Ovary (tissue), 9 donors: ENCODE measurements around the gene BLOC1S3. TPM values are rescaled to one million over a fixed set of nuclear protein-coding genes. Genes with fewer than 3 reads are reported as not detected.

Source experiments
- DNase-seq, 5 donors: peaks; one replicate each; pipeline ENCODE4 v3.0.0-alpha.2; 2019 to 2020
- H3K27ac ChIP-seq, 2 donors: fragments of 200-600 bp; one replicate each; pipeline versions ENCODE4 v1.5.1 to v1.8.0; 2019 to 2022
- H3K27me3 ChIP-seq: fragments of 200-600 bp; one replicate; pipeline ENCODE4 v1.8.0; 2022
- H3K36me3 ChIP-seq: fragments of 200-600 bp; sonication (generic); one replicate; pipeline ENCODE4 v1.5.1; 2019
- H3K4me1 ChIP-seq: one replicate; pipeline ENCODE4 v1.8.1; 2013; ENCODE audit warnings: mild to moderate bottlenecking, moderate library complexity; ENCODE audit not compliant: insufficient read depth
- H3K4me3 ChIP-seq: fragments of 200-600 bp; sonication (generic); one replicate; pipeline ENCODE4 v1.5.1; 2017
- H3K9me3 ChIP-seq, 2 donors: fragments of 200-600 bp in 1 of 2; sonication (generic) in 1 of 2; one replicate each; pipeline versions ENCODE4 v1.5.1 to v1.8.1; 2013 to 2019; ENCODE audit warnings: mild to moderate bottlenecking in 1 of 2, moderate library complexity in 1 of 2
- EP300 ChIP-seq: sonication (generic); formaldehyde crosslinking; IDR thresholded peaks from one replicate; pipeline ENCODE4 v1.6.1; 2017; ENCODE audit warnings: antibody characterized with exemption
- POLR2A ChIP-seq: fragments of 450-650 bp; IDR thresholded peaks from one replicate; pipeline ENCODE4 v1.6.1; 2017; ENCODE audit warnings: antibody characterized with exemption, mild to moderate bottlenecking, moderate library complexity
- WGBS, 3 donors: extraction: QIAGEN DNeasy Blood & Tissue Kit in 1 of 3; methylation state at CpG; one replicate each; pipeline versions ENCODE4 v1.1.5 to v1.1.7; 2013 to 2017; 5-methylcytosine and 5-hydroxymethylcytosine counted together
- intact Hi-C, 4 donors: fragments of 100-400 bp; cut with DNase I; formaldehyde crosslinking; loops; one replicate each; pipeline versions ENCODE4 v1.11.0 to v1.15.1; 2022 to 2023
- polyA plus RNA-seq, 2 donors: library from polyadenylated mRNA; stranded (reverse); fragments of 200-250 nt in 1 of 2; fragments of 350-450 nt in 1 of 2; fragmentation: Illumina TruSeq in 1 of 2; extraction: RNeasy Lipid Tissue Mini Kit (QIAGEN cat#74804) in 1 of 2; gene quantifications; one replicate each; pipeline ENCODE4 v1.2.3, GENCODE V29; 2013 to 2014
- total RNA-seq, 7 donors: library from RNA; depleted of rRNA in 2 of 7; stranded (reverse); fragments of >200 nt in 2 of 7; fragmentation: NEBNext Ultra II Directional in 3 of 7; extraction: Animal tissue kit (Norgen Biotek cat#: 25700) in 3 of 7; gene quantifications; one replicate each; pipeline versions ENCODE4 v1.1.0 to v1.2.4, GENCODE V29; 2016 to 2023
- TF ChIP-seq, protein P1 (sequence below), 3 donors: fragments of 450-650 bp in 2 of 3; fragments of 200-600 bp in 1 of 3; IDR thresholded peaks; one replicate each; pipeline versions ENCODE4 v1.5.1 to v1.8.0; 2016 to 2022; ENCODE audit warnings: antibody characterized with exemption in 3 of 3, mild to moderate bottlenecking in 1 of 3
- donor health status: DM: no; HTN: no; CAD: no; lungs with moderate emphysema.
- donor health status: DM: no; HTN: no; CAD: no.
- donor health status: Bipolar disorder and iron deficiency.
- donor health status: DM: yes; HTN: yes; CAD: no.
- donor health status: DM: no; HTN: no; CAD: no.
- donor health status: DM: yes; HTN: yes; CAD: no.

Gene BLOC1S3
- total and polyA plus RNA-seq, 9 donors: 4.1 to 12.6 (median 11.3) TPM

DNA sequence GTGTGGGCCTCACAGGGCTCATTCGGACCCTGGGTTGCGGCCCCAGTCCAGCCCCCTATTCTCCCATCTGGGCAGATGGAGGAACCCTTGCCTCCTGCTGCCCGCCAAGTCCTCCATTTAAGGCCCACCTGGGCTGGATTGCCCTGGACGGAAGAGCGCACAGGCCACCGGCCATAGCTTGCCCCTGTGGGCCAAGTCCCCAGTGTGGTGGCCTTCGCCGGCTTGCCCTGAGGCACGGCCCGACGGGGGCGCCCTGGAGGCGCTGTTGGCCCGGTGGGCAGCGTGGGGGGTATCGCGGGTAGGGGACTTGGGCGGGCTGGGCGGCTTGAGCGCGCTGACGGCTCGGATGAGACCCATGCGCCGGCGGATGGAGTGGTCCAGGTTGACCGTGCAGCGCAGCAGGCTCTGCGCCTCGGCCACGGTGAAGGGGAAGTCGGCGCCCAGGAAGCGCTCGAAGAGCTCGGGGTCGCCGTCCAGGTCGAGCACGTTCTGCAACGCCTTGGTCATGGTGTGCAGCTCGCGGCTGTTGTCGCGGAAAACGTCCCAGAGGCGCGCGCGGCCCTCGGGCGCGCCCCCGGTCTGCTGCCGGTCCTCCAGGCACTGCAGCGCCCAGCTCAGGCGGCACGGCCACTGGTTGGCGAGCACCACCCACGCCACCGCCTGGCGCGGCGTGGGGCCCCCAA, 26.6 kb upstream of the BLOC1S3 start:
- Histone ChIP-seq H3K36me3 (no peaks in the 10 kb centered on the region), H3K27me3 (no peaks in the 10 kb centered on the region), H3K9me3 (no peaks in the 10 kb centered on the region), H3K4me3 (peak overlapping the region; percentile 11), H3K4me1 (peaks cover 19% of the 10 kb centered on the region), H3K27ac (no peak overlapping the region)
- TF ChIP-seq, protein P1, sequence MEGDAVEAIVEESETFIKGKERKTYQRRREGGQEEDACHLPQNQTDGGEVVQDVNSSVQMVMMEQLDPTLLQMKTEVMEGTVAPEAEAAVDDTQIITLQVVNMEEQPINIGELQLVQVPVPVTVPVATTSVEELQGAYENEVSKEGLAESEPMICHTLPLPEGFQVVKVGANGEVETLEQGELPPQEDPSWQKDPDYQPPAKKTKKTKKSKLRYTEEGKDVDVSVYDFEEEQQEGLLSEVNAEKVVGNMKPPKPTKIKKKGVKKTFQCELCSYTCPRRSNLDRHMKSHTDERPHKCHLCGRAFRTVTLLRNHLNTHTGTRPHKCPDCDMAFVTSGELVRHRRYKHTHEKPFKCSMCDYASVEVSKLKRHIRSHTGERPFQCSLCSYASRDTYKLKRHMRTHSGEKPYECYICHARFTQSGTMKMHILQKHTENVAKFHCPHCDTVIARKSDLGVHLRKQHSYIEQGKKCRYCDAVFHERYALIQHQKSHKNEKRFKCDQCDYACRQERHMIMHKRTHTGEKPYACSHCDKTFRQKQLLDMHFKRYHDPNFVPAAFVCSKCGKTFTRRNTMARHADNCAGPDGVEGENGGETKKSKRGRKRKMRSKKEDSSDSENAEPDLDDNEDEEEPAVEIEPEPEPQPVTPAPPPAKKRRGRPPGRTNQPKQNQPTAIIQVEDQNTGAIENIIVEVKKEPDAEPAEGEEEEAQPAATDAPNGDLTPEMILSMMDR (IDR thresholded peaks at IDR 0.05): no peak
- TF ChIP-seq POLR2A (no peak), EP300 (no peak)
- intact Hi-C loops: no loop called here
- WGBS, 3 donors: 10 to 19% (median 13%) methylated on average over 24 to 64 of the region's 64 CpGs
- DNase-seq: no peak

DNA sequence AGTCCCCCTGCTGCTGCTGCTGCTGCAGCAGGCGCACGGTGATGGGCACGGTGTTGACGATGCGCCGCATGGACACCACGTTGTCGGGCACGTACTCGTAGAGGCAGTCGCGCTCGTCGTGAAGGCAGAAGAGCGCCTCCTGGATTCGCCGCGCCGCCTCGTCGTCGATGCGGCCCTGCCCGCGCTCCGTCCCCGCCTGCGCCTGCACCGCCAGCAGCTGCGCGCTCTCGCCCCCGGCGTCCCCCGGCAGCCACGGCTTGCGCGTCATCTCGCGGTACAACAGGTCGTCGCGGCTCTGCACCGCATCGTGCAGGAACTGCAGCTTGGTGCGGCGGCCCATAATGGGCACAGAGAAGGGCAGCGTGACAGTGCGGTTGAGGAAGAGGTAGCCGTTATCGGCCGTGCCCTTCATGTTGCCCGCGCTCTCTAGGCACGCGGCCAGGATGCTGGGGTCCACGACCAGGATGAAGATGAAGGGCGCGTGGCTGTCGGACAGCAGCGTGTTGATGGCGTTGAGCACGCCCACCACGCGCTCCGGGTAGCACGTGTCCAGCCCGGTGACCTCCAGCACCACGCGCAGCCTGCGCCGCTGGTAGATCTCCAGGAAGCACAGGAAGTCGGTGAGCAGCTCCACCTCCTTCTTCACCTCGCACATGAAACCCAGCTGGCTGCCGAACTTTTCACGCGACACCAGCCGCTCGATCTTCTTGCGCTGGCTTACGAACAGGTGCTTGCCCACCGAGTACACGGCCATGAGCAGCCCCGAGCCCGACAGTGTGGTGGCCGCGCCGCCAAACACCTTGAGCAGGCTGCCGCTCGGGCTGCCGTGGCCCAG, 25.9 kb upstream of the BLOC1S3 start:
- WGBS, 3 donors: 0 to 7% (median 1%) methylated on average over 15 to 91 of the region's 91 CpGs
- intact Hi-C loops: no loop called here

DNA sequence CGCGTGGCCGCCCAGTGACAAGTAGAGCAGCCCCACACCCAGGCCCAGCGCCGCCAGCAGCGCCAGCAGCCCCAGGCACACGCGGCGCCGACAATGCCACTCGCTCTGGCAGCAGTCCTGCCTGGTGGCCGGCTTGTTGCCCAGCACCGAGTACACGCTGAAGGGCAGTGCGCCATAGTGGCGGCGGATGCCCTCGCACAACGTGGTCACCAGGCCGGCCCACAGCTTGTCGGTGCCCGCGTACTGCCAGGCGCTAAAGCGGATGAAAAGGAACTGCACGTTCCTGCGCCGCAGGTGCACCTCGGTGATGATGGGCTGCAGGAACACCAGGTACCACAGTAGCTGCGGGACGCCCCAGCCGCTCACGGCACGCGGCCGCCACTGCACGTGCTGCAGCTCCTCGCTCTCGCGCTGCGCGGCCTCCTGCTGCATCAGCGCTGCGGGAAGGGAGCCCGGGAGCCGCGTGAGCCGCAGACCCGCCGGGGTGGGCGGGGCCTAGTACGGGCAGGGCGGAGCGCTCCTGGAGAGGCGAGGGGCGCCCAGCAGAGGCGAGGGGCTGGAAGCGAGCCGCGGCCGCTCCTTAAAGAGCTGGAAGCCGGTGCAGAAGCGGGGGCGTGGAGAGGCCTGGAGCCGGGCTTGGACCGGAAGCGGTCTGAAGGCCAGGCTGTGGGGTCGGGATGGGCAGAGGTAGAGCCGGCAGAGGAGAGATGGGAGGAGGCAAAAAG, 25.1 kb upstream of the BLOC1S3 start:
- TF ChIP-seq POLR2A (no peak), EP300 (no peak)
- TF ChIP-seq, protein P1 (IDR thresholded peaks at IDR 0.05): no peak
- Histone ChIP-seq H3K27ac (no peak overlapping the region), H3K4me1 (peaks cover 19% of the 10 kb centered on the region), H3K27me3 (no peaks in the 10 kb centered on the region), H3K36me3 (no peaks in the 10 kb centered on the region), H3K9me3 (no peaks in the 10 kb centered on the region), H3K4me3 (peak overlapping the region; percentile 16)
- intact Hi-C loops: no loop called here
- peak; percentile 51 to 78 (median 62) for DNase-seq
- 1% methylated on average over 67 to 69 of the region's 69 CpGs for WGBS, 3 donors

More for the DNA sequence above, 25.9 kb upstream of the BLOC1S3 start:
- DNase-seq: peak; percentile 48 to 75 (median 67)
- Histone ChIP-seq H3K9me3 (no peaks in the 10 kb centered on the region), H3K27ac (no peak overlapping the region), H3K4me3 (peak overlapping the region; percentile 11), H3K36me3 (no peaks in the 10 kb centered on the region), H3K27me3 (no peaks in the 10 kb centered on the region), H3K4me1 (peaks cover 19% of the 10 kb centered on the region)
- TF ChIP-seq, protein P1 (IDR thresholded peaks at IDR 0.05): no peak
- no peak for TF ChIP-seq EP300
- no peak for TF ChIP-seq POLR2A

DNA sequence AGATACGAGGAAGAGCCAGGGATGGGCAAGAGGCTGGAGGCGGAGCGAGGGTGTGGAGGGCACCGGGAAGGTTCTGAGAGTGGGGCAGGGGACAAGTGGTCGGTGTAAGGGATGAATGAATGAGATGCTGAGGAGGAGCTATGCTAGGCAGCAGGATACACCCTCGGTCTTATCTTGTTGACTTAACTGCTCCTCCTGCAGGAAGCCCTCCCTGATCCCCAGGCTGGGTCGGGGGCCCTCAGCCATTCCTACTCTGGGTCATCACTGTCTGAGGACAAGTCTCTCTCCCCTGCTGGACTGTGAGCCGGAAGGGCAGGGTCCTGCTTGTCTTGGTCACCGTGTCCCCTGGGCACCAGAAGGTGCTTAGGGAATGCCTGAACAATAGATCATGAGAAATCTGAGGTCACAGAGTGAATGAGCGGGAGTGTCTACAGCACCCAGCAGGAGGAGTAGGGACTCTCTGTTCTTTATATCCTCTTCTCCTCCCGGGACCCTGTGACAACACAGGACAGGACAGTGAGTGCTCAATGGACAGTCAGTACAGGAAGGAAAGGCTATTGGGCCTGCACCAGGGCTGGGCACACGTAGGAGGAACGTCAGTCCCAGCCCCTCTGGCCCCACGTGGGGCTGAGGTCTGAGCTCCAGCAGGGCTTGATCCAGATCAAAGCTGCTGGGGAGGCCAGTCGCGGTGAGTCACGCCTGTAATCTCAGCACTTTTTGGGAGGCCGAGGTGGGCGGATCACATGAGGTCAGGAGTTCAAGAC, 24.3 kb upstream of the BLOC1S3 start:
- WGBS, 3 donors: 19 to 33% (median 20%) methylated on average over 19 of the region's 19 CpGs
- peaks cover 19% of the 10 kb centered on the region for H3K4me1 ChIP-seq

More for the DNA sequence above, 24.3 kb upstream of the BLOC1S3 start:
- Histone ChIP-seq H3K9me3 (no peaks in the 10 kb centered on the region), H3K4me3 (peak overlapping the region; percentile 16), H3K36me3 (no peaks in the 10 kb centered on the region), H3K27ac (no peak overlapping the region), H3K27me3 (no peaks in the 10 kb centered on the region)
- peak in 2 of 5 donors; percentile 40 to 59 for DNase-seq
- no peak for TF ChIP-seq POLR2A
- TF ChIP-seq EP300: no peak
- TF ChIP-seq, protein P1 (IDR thresholded peaks at IDR 0.05): no peak
- intact Hi-C loops: no loop called here
